SK-N-SH treated with all-trans-retinoic acid at 6 μM for 48 hours (cell line): Measurements from ENCODE around the gene LSM12.

ENCODE experiments used
- ATAC-seq: fragments of 200-7000 bp; cut with Tn5 transposase; 3 replicates; pipeline ENCODE4 v1.9.1; 2020; ENCODE audit warnings: mild to moderate bottlenecking, moderate library complexity
- ARNTL ChIP-seq: fragments of 450-650 bp; formaldehyde crosslinking; IDR thresholded peaks from 2 replicates; pipeline ENCODE4 v1.5.0; 2020; ENCODE audit warnings: low read depth, mild to moderate bottlenecking, moderate library complexity, borderline replicate concordance
- BACH2 ChIP-seq: fragments of 250-450 bp; sonication (Bioruptor Pico); IDR thresholded peaks from 2 replicates; pipeline ENCODE4 v1.9.0; 2021; ENCODE audit warnings: mild to moderate bottlenecking, borderline replicate concordance
- CSDC2 ChIP-seq: fragments of 250-450 bp; sonication (Bioruptor Pico); IDR thresholded peaks from 2 replicates; pipeline ENCODE4 v1.5.0; 2020; ENCODE audit warnings: mild to moderate bottlenecking, moderate library complexity
- ESRRG ChIP-seq: fragments of 250-450 bp; sonication (Bioruptor Pico); IDR thresholded peaks from 2 replicates; pipeline ENCODE4 v1.6.1; 2021; ENCODE audit warnings: mild to moderate bottlenecking
- GLIS3 ChIP-seq: fragments of 250-450 bp; sonication (Bioruptor Pico); IDR thresholded peaks from 2 replicates; pipeline ENCODE4 v1.5.0; 2020; ENCODE audit warnings: mild to moderate bottlenecking, moderate library complexity
- ISL1 ChIP-seq: fragments of 250-450 bp; sonication (Bioruptor Pico); IDR thresholded peaks from 2 replicates; pipeline ENCODE4 v2.1.2; 2022; ENCODE audit warnings: mild to moderate bottlenecking, moderate library complexity
- OSR1 ChIP-seq: fragments of 250-450 bp; sonication (Bioruptor Pico); IDR thresholded peaks from 2 replicates; pipeline ENCODE4 v1.8.0; 2022; ENCODE audit warnings: moderate library complexity, mild to moderate bottlenecking, inconsistent platforms
- PPARA ChIP-seq: fragments of 250-450 bp; sonication (Bioruptor Pico); IDR thresholded peaks from 2 replicates; pipeline ENCODE4 v1.5.0; 2020; ENCODE audit warnings: mild to moderate bottlenecking, borderline replicate concordance
- RARB ChIP-seq: fragments of 250-450 bp; sonication (Bioruptor Pico); IDR thresholded peaks from 2 replicates; pipeline ENCODE4 v1.8.0; 2021; ENCODE audit warnings: mild to moderate bottlenecking, moderate library complexity
- SNAI2 ChIP-seq: fragments of 250-450 bp; sonication (Bioruptor Pico); IDR thresholded peaks from 2 replicates; pipeline ENCODE4 v1.5.0; 2020; ENCODE audit warnings: mild to moderate bottlenecking, moderate library complexity
- TCF4 ChIP-seq: fragments of 250-450 bp; sonication (Bioruptor Pico); IDR thresholded peaks from 2 replicates; pipeline ENCODE4 v1.8.0; 2021; ENCODE audit warnings: mild to moderate bottlenecking, moderate library complexity, borderline replicate concordance
- TOX ChIP-seq: fragments of 250-450 bp; sonication (Bioruptor Pico); IDR thresholded peaks from 2 replicates; pipeline ENCODE4 v1.8.0; 2021; ENCODE audit warnings: mild to moderate bottlenecking, moderate library complexity, borderline replicate concordance
- ZFP3 ChIP-seq: fragments of 250-450 bp; sonication (Bioruptor Pico); IDR thresholded peaks from 2 replicates; pipeline ENCODE4 v1.5.0; 2020; ENCODE audit warnings: mild to moderate bottlenecking, moderate library complexity
- ZFP30 ChIP-seq: fragments of 450-650 bp; formaldehyde crosslinking; IDR thresholded peaks from 2 replicates; pipeline ENCODE4 v1.5.0; 2022; ENCODE audit warnings: mild to moderate bottlenecking, moderate library complexity
- ZNF565 ChIP-seq: fragments of 450-650 bp; formaldehyde crosslinking; conservative IDR thresholded peaks from 2 replicates; pipeline ENCODE4 v1.5.0; 2020; ENCODE audit warnings: low read depth, mild to moderate bottlenecking, moderate library complexity
- ZNF70 ChIP-seq: fragments of 450-650 bp; formaldehyde crosslinking; IDR thresholded peaks from 2 replicates; pipeline ENCODE4 v1.5.0; 2020; ENCODE audit warnings: mild to moderate bottlenecking, moderate library complexity
- TF ChIP-seq, protein P1 (sequence below): fragments of 250-450 bp; sonication (Bioruptor Pico); IDR thresholded peaks from 2 replicates; pipeline ENCODE4 v1.8.0; 2020; ENCODE audit warnings: mild to moderate bottlenecking, moderate library complexity, borderline replicate concordance
- TF ChIP-seq, protein P2 (sequence below): fragments of 250-450 bp; sonication (Bioruptor Pico); IDR thresholded peaks from 2 replicates; pipeline ENCODE4 v1.5.1; 2020; ENCODE audit warnings: low read depth, mild to moderate bottlenecking, moderate library complexity
- TF ChIP-seq, protein P3 (sequence below): fragments of 250-450 bp; sonication (Bioruptor Pico); IDR thresholded peaks from 2 replicates; pipeline ENCODE4 v1.8.0; 2021; ENCODE audit warnings: low read depth, mild to moderate bottlenecking, moderate library complexity, borderline replicate concordance

LSM12 gene

DNA sequence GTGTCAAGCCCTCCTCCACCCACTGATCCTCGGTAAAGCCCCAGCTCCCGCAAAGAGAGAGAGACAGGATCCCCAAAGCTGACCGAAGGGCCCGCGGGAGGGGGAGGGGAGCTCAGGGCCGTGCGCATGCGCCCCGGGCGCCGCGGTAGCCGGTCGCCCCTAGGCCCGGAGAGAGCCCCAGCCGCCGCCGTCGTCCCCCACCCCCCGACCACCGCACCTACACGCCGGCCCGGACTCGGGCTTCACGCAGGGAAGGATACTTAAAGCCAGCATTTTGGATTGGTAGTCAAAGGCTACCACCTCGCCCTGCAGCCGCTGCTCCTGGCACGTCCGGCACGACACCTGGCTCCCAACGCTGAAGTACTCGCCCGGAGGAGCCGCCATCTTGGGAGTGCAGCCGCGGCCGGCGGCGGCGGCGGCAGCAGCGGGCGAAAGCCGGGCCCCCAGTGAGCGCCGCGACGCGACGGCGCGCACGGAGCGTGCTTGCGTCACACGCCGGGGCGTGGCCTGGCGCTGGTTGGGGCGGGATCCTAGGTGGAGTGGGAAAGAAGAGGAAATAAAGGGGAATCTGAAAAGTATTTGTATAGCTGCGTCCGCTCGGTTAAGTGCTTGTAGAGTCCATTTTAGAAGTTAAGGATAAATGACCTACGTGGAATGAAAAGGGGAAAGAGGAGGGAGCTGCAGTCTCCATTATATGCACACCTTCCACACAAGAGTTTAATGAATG, at the start of gene LSM12:
Gene LSM12, minus strand, starts transcription at position 468 of the 727 bp plus-strand sequence. Its CDS starts 84 bp downstream, at position 384.
- TF ChIP-seq ZNF70 (CRISPR knock-in tag): 0 out of 2 replicates have a peak, but pooled peaks have one; percentile 5
- TF ChIP-seq, protein P1, sequence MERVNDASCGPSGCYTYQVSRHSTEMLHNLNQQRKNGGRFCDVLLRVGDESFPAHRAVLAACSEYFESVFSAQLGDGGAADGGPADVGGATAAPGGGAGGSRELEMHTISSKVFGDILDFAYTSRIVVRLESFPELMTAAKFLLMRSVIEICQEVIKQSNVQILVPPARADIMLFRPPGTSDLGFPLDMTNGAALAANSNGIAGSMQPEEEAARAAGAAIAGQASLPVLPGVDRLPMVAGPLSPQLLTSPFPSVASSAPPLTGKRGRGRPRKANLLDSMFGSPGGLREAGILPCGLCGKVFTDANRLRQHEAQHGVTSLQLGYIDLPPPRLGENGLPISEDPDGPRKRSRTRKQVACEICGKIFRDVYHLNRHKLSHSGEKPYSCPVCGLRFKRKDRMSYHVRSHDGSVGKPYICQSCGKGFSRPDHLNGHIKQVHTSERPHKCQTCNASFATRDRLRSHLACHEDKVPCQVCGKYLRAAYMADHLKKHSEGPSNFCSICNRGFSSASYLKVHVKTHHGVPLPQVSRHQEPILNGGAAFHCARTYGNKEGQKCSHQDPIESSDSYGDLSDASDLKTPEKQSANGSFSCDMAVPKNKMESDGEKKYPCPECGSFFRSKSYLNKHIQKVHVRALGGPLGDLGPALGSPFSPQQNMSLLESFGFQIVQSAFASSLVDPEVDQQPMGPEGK: no peak
- no peak for TF ChIP-seq RARB
- ATAC-seq: peak; percentile 66

DNA sequence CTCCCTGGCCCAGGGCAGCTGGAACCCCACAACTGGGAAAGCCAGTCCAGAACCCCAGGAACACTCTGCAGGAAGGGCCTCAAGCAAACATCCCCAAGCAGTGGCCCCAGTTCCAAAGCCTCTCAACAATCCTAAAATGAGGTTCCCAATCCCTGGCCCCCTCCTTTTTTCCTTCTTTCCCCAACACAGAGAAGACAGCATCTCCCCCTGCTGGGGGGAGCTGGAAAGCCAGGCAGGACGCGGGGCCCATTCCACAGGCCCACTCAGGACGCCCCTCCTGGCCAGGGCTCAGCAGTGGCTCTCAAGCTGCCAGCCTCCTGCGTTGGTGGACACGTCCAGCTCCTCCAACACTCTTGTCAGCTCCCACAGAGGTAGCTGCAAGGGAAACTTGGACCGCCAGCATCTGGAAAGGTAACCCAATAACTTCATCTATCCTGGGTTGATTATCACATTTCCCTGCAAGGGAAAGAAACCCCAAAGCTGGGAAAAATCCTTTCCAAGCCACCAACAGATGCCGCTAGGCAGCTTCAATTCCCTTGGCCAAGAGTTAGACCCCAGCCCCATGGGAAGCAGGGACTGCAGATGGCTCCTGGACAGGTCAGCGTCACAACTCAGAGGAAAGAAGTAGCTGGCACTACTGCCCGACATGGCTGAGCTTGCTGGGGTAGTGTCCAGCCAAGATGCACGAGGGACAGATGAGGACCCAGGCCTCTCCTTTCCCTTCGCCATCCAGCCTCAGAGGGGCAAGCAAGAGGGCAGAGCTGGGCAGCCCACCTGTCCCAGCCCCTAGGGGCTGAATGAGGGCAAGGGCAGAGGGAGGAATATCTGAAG, 49.3 kb upstream of the LSM12 start:
- TF ChIP-seq ESRRG (CRISPR knock-in tag) (no peak), CSDC2 (no peak), GLIS3 (no peak), ZFP3 (CRISPR knock-in tag) (no peak), OSR1 (CRISPR knock-in tag) (no peak), BACH2 (CRISPR knock-in tag) (no peak), TOX (no peak), SNAI2 (CRISPR knock-in tag) (no peak), ZFP30 (CRISPR knock-in tag) (no peak), RARB (no peak), ZNF70 (CRISPR knock-in tag) (no peak), TCF4 (CRISPR knock-in tag) (no peak)
- TF ChIP-seq, protein P1: no peak
- TF ChIP-seq, protein P2, sequence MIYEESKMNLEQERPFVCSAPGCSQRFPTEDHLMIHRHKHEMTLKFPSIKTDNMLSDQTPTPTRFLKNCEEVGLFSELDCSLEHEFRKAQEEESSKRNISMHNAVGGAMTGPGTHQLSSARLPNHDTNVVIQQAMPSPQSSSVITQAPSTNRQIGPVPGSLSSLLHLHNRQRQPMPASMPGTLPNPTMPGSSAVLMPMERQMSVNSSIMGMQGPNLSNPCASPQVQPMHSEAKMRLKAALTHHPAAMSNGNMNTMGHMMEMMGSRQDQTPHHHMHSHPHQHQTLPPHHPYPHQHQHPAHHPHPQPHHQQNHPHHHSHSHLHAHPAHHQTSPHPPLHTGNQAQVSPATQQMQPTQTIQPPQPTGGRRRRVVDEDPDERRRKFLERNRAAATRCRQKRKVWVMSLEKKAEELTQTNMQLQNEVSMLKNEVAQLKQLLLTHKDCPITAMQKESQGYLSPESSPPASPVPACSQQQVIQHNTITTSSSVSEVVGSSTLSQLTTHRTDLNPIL (CRISPR knock-in tag): no peak
- TF ChIP-seq, protein P3, sequence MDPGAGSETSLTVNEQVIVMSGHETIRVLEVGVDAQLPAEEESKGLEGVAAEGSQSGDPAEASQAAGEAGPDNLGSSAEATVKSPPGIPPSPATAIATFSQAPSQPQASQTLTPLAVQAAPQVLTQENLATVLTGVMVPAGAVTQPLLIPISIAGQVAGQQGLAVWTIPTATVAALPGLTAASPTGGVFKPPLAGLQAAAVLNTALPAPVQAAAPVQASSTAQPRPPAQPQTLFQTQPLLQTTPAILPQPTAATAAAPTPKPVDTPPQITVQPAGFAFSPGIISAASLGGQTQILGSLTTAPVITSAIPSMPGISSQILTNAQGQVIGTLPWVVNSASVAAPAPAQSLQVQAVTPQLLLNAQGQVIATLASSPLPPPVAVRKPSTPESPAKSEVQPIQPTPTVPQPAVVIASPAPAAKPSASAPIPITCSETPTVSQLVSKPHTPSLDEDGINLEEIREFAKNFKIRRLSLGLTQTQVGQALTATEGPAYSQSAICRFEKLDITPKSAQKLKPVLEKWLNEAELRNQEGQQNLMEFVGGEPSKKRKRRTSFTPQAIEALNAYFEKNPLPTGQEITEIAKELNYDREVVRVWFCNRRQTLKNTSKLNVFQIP (CRISPR knock-in tag): no peak
- peak; percentile 46 for ATAC-seq

DNA sequence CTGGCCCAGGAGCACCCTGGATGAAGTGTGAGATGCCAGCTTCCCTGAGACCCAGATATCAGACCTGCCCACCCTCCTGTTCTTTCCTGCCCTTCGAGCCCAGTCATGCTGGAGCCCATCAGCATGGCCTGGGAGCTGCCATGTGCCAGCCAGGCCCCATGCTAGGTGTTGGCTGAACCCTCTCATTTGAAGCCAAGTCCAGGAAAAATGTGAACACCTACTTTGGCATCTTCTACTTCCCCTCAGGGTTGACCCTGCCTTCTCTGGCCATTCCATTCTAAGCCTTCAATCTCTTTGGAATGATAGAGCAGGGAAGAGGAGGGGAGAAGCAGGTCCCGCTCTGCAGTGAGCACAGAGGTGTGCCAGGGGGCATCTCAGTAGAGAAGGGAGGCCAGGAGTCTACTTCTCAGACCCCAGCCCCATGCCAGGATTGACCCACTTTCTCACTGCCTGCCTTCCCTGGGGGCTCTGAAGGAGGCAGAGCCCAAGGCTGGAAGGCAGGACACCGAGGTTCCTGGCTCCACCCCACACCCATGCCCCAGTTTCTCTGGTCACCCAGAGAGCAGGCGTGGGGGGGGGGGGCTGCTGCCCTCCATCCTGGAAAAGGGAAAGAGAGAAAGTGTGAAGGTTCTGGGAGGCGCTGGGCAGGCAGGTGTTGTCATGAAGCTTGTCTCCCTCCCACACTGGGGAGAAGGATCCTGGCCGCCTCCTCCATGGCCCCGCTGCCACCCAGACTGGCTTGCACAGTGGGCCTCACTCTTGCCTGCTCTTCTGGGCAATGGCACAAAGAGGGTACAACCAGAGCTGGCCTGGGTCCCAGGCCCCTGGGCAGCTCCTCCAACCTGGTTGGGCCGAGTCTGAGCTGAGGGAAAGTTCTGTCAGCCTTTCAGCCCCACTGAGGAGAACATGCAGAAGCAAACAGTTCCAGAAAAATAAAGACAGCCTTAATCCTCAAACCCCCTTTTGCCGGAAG, 47.7 kb upstream of the LSM12 start:
- no peak for ATAC-seq
- no peak for TF ChIP-seq CSDC2
- TF ChIP-seq, protein P1: no peak
- TF ChIP-seq ISL1: no peak
- no peak for TF ChIP-seq TCF4 (CRISPR knock-in tag)
- no peak for TF ChIP-seq ZFP3 (CRISPR knock-in tag)
- TF ChIP-seq GLIS3: no peak
- no peak for TF ChIP-seq PPARA (CRISPR knock-in tag)
- no peak for TF ChIP-seq ESRRG (CRISPR knock-in tag)
- no peak for TF ChIP-seq ZNF565 (CRISPR knock-in tag)
- TF ChIP-seq ZNF70 (CRISPR knock-in tag): no peak
- no peak for TF ChIP-seq ARNTL (CRISPR knock-in tag)
- TF ChIP-seq, protein P2 (CRISPR knock-in tag): no peak
- TF ChIP-seq ZFP30 (CRISPR knock-in tag): no peak
- TF ChIP-seq, protein P3 (CRISPR knock-in tag): no peak
- no peak for TF ChIP-seq TOX
- no peak for TF ChIP-seq SNAI2 (CRISPR knock-in tag)
